Prostate gland (tissue), 2 donors: Measurements from ENCODE around the gene PCDHA1.

ENCODE experiments used
- CTCF ChIP-seq, 4 experiments: fragments of 200-600 bp in 2 of 4; fragments of 450-650 bp in 2 of 4; sonication (generic) in 2 of 4; IDR thresholded peaks; 1 replicate in 3 of 4; 2 replicates in 1 of 4; pipeline ENCODE4 v1.5.1; 2016 to 2019; ENCODE audit warnings: antibody characterized with exemption in 4 of 4, mild to moderate bottlenecking in 2 of 4, moderate library complexity in 2 of 4
- POLR2A ChIP-seq: fragments of 450-650 bp; IDR thresholded peaks from one replicate; pipeline ENCODE4 v1.6.1; 2016; ENCODE audit warnings: antibody characterized with exemption, mild to moderate bottlenecking
- POLR2AphosphoS5 ChIP-seq: sonication (generic); formaldehyde crosslinking; IDR thresholded peaks from one replicate; pipeline ENCODE4 v1.6.1; 2017; ENCODE audit warnings: antibody characterized with exemption

- TF ChIP-seq CTCF (IDR thresholded peaks at IDR 0.05) (no peak), POLR2A (no peak), POLR2AphosphoS5 (no peak)
Measured at GRCh38 chr5:141050622-141051520, 264.9 kb downstream of the PCDHA1 start, which contains the start of gene PCDHB1.
